ENCODE measurements around the gene JPT1. TPM values are rescaled to one million over a fixed set of nuclear protein-coding genes. Genes with fewer than 3 reads are reported as not detected.

Gene JPT1
- total and polyA plus RNA-seq, 7 donors: 17.5 to 627 (median 19.1) TPM

DNA sequence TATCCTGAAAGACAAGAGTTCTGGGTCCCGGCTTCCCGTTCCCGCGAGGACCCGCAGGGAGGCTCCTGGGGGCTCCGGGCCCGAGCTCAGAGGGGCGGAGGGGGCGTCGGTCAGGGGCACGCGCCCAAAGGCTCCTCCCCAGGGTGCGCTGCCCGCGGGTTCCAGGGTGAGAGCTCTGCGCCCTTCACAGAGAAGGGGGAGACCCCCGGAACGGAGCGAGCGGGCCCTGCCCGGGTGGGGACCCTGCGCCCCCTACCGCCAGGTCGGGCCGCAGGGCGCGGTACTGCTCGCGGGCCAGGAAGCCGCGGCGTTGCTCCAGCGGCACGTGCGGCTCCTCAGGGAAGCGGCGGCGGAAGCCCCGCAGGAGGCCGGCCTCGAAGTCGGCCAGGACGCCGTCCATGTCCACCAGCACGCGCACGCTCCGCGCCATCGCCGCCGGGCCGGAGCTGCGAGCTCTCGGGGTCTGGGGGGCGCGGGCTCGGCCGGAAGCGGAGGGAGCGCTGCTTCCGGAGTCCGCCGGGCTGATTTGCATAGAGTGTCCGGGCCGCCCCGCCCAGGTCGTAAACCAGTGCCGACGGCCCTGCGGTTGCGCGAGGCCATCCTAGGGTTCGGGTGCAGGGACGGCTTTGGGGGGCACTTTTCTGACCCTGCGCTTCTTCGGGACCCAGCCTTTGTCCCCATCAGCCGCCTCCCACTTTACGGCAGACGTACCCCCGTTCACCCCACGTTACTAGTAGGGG, 22.9 kb downstream of the JPT1 start, which contains the start of gene NT5C:
Gene NT5C, minus strand, starts transcription at position 465 of the 740 bp plus-strand sequence. Its CDS starts 35 bp downstream, at position 430.
- H3K27me3 ChIP-seq: no peaks in the 10 kb centered on the region
- H3K36me3 ChIP-seq: peaks cover 0 to 19% (median 5%) of the 10 kb centered on the region in 4 donors
- WGBS, 2 donors: 0 to 1% methylated on average over 82 of the region's 82 CpGs
- no peaks in the 10 kb centered on the region for H3K9me3 ChIP-seq
- intact Hi-C loops (cut with DNase I): loop anchor here (1.0 to 5.0 kb wide), 3 partner anchors 17 to 73 kb away; partner anchors contain the start of gene SUMO2
- TF ChIP-seq, protein P1, sequence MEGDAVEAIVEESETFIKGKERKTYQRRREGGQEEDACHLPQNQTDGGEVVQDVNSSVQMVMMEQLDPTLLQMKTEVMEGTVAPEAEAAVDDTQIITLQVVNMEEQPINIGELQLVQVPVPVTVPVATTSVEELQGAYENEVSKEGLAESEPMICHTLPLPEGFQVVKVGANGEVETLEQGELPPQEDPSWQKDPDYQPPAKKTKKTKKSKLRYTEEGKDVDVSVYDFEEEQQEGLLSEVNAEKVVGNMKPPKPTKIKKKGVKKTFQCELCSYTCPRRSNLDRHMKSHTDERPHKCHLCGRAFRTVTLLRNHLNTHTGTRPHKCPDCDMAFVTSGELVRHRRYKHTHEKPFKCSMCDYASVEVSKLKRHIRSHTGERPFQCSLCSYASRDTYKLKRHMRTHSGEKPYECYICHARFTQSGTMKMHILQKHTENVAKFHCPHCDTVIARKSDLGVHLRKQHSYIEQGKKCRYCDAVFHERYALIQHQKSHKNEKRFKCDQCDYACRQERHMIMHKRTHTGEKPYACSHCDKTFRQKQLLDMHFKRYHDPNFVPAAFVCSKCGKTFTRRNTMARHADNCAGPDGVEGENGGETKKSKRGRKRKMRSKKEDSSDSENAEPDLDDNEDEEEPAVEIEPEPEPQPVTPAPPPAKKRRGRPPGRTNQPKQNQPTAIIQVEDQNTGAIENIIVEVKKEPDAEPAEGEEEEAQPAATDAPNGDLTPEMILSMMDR (IDR thresholded peaks at IDR 0.05): peak; percentile 43 to 72 (median 58)
- TF ChIP-seq POLR2AphosphoS5 (IDR thresholded peaks at IDR 0.05) (peak in 3 of 4 donors; percentile 28 to 85 (median 82)), EP300 (IDR thresholded peaks at IDR 0.05) (no peak), POLR2A (IDR thresholded peaks at IDR 0.05) (no peak)
- peak within 1 kb of the TSS; percentile 88 to 91 (median 88) for H3K27ac ChIP-seq
- peaks cover 0 to 23% (median 11%) of the 10 kb centered on the region in 4 donors for H3K4me1 ChIP-seq
- peak within 1 kb of the TSS; percentile 68 to 86 (median 74) for H3K4me3 ChIP-seq
- DNase-seq: peak; percentile 91

DNA sequence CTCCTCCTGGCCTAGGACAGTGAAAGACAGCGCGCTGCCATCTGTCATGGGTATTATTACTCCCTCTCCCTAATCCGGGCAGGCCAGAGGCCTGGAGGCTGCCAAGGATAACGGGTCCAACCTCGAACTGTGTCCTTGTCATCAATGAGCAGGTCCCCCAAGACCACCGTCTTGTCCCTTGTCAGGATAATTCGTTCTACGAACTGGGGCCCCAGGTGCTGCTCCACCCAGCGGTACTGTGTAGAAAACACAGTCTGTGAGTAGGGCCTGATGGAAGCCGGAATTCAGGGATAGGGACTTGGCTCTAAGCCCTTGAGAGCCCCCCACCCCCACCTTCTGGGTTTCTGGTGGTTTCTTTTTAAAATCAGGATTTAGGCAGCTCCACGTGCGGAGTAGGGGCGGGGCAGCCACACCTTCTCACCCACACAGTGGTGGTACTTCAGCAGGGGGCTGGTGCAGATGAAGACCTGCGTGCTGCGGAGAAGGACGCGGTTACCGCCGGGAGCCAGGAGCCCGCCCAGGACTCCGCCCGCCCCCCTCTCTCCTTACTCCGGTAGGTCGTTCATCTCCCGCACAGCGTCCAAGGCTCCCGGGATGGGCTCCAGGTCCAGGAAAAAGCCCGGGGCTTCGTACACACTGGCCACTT, 23.6 kb downstream of the JPT1 start:
- no peaks in the 10 kb centered on the region for H3K27me3 ChIP-seq
- TF ChIP-seq, protein P1 (IDR thresholded peaks at IDR 0.05): peak; percentile 4 to 42 (median 23)
- TF ChIP-seq POLR2AphosphoS5 (IDR thresholded peaks at IDR 0.05) (no peak), EP300 (IDR thresholded peaks at IDR 0.05) (no peak), POLR2A (IDR thresholded peaks at IDR 0.05) (no peak)
- peaks cover 0 to 23% (median 11%) of the 10 kb centered on the region in 4 donors for H3K4me1 ChIP-seq
- peak; percentile 84 for DNase-seq
- H3K9me3 ChIP-seq: no peaks in the 10 kb centered on the region
- peaks cover 0 to 19% (median 5%) of the 10 kb centered on the region in 4 donors for H3K36me3 ChIP-seq
- WGBS, 2 donors: 8 to 11% methylated on average over 29 of the region's 29 CpGs
- H3K4me3 ChIP-seq: peak overlapping the region; percentile 68 to 86 (median 74)
- H3K27ac ChIP-seq: peak overlapping the region; percentile 88 to 91 (median 88)
- intact Hi-C loops (cut with DNase I): loop anchor here (1.0 to 5.0 kb wide), 3 partner anchors 16 to 72 kb away; partner anchors contain the start of gene SUMO2

DNA sequence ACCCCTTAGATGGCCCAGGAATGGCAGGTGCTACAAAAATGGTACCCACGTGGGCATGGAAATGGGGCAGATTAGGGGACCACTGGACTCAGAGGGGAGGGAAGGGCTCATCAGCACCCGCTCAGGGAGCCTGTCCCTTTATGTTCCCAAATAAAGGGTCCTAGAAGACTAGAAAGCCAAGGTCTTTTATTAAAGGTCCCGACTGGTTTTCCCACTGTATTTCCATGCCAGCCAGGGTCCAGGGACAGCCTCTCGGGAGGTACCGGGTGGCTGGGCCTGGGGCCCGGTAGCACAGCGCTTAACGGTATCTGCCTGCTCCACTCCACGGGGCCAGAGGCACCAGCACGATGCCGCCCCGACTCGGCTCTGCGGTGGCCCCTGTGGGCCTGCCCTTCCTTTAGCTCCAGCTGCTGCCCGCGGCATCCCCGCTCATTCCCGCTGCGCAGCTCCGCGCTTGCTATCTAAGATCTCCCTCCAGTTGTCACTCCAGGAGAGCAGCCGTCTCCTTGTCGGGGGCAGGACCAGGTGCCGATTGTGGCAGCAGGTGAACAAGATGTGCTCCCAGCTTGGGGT, 24.2 kb downstream of the JPT1 start:
- peak overlapping the region in 3 of 4 donors; percentile 68 to 74 (median 73) for H3K4me3 ChIP-seq

DNA sequence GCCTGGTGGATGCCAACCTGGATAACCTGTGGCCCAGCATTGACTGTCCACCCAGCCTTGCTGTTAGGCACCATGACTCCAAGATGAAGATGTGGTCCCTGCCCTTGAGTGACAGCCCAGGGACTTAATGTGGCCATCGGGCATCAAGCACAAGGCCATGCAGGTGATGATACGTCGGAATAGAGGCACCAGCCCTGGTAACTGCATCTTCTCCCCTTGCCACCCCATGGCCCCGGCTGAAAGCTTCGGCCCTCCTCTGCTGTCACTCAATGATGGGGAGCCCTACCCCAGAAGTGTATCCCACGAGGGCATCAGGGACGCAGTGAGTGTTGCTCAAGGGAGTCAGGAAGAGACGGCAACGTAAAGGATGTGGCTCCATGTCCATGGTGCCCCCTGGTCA, 24.7 kb downstream of the JPT1 start:
- no peak for DNase-seq
- H3K9me3 ChIP-seq: no peaks in the 10 kb centered on the region
- WGBS, 2 donors: 88 to 92% methylated on average over 9 of the region's 9 CpGs
- H3K4me3 ChIP-seq: no peak overlapping the region
- intact Hi-C loops (cut with DNase I): no loop called here
- no peak overlapping the region for H3K27ac ChIP-seq
- H3K27me3 ChIP-seq: no peaks in the 10 kb centered on the region
- no peak for TF ChIP-seq EP300 (IDR thresholded peaks at IDR 0.05)
- no peak for TF ChIP-seq POLR2A (IDR thresholded peaks at IDR 0.05)
- TF ChIP-seq POLR2AphosphoS5 (IDR thresholded peaks at IDR 0.05): no peak
- TF ChIP-seq, protein P1 (IDR thresholded peaks at IDR 0.05): no peak
- peaks cover 0 to 23% (median 11%) of the 10 kb centered on the region in 4 donors for H3K4me1 ChIP-seq
- peaks cover 0 to 19% (median 5%) of the 10 kb centered on the region in 4 donors for H3K36me3 ChIP-seq

More for the DNA sequence above, 24.2 kb downstream of the JPT1 start:
- intact Hi-C loops (cut with DNase I): loop anchor here (2.0 to 5.0 kb wide), 2 partner anchors 52 to 71 kb away; partner anchors contain the start of gene SUMO2
- DNase-seq: no peak
- Histone ChIP-seq H3K9me3 (no peaks in the 10 kb centered on the region), H3K4me1 (peaks cover 0 to 23% (median 11%) of the 10 kb centered on the region in 4 donors), H3K27ac (peak overlapping the region; percentile 88 to 91 (median 88)), H3K36me3 (peaks cover 0 to 19% (median 5%) of the 10 kb centered on the region in 4 donors), H3K27me3 (no peaks in the 10 kb centered on the region)
- no peak for TF ChIP-seq POLR2A (IDR thresholded peaks at IDR 0.05)
- no peak for TF ChIP-seq POLR2AphosphoS5 (IDR thresholded peaks at IDR 0.05)
- TF ChIP-seq EP300 (IDR thresholded peaks at IDR 0.05): no peak
- TF ChIP-seq, protein P1 (IDR thresholded peaks at IDR 0.05): no peak
- WGBS, 2 donors: 70 to 83% methylated on average over 24 of the region's 24 CpGs
